ENCODE results near the gene HTR2C.
"Not testable (repeated sequence)": the region's sequence is repeated elsewhere in the genome, so short reads cannot be mapped to it uniquely, and the experiment has no call there.

The HTR2C gene

DNA sequence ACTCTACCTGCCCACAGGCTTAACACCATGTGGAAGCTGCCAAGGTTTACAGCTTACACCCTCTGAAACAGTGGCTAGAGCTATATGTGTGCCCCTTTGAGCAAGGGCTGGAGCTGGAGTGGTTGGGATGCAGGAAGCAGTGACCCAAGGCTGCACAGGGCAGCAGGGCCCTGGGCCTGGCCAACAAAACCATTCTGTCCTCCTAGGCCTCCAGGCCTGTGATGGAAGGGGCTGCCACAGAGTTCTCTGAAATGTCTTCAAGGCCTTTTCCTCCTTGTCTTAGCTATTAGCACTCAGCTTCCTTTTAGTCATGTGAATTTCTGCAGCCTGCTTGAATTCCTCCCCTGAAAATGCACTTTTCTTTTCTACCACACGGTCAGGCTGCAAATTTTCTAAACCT, 348.7 kb downstream of the HTR2C start:
- TF ChIP-seq, protein P1, sequence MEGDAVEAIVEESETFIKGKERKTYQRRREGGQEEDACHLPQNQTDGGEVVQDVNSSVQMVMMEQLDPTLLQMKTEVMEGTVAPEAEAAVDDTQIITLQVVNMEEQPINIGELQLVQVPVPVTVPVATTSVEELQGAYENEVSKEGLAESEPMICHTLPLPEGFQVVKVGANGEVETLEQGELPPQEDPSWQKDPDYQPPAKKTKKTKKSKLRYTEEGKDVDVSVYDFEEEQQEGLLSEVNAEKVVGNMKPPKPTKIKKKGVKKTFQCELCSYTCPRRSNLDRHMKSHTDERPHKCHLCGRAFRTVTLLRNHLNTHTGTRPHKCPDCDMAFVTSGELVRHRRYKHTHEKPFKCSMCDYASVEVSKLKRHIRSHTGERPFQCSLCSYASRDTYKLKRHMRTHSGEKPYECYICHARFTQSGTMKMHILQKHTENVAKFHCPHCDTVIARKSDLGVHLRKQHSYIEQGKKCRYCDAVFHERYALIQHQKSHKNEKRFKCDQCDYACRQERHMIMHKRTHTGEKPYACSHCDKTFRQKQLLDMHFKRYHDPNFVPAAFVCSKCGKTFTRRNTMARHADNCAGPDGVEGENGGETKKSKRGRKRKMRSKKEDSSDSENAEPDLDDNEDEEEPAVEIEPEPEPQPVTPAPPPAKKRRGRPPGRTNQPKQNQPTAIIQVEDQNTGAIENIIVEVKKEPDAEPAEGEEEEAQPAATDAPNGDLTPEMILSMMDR (IDR thresholded peaks at IDR 0.05; ENCODE audit: insufficient read depth, low read length, poor library complexity, severe bottlenecking), result no peak
- no peaks in the 10 kb centered on the region for H3K27me3 ChIP-seq (replicated peaks; ENCODE audit: control insufficient read depth, insufficient read depth, low read length)
- H3K36me3 ChIP-seq (ENCODE audit: control insufficient read depth, insufficient read depth, low read length), result no peaks in the 10 kb centered on the region
- no peak for DNase-seq (ENCODE audit: extremely low read depth, insufficient read length)
- no peak overlapping the region for H3K4me3 ChIP-seq (replicated peaks; ENCODE audit: low read depth, low read length)

DNA sequence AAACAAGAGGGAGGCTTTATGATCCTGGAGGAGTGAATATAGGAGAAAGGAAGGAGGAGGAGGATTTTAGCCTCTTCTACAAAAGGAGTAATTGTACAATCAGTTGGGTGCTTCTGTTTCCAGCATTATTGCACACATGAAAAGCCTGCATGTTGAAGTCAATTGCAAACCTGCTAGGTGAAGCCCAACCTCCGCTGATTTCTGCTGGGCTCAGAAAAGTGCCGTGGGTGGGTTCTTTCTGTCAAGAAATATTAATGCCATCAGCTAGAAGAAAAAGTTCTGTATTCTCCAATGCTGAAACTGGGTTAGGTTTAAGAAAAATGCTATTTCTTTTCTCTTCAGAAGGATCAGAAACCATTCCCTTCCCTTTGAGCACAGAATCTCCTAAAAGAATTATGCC, 349.4 kb downstream of the HTR2C start:
- not testable (repeated sequence) for DNase-seq (ENCODE audit: extremely low read depth, insufficient read length); H3K4me3 ChIP-seq (replicated peaks; ENCODE audit: low read depth, low read length); H3K36me3 ChIP-seq (ENCODE audit: control insufficient read depth, insufficient read depth, low read length); H3K27me3 ChIP-seq (replicated peaks; ENCODE audit: control insufficient read depth, insufficient read depth, low read length)

DNA sequence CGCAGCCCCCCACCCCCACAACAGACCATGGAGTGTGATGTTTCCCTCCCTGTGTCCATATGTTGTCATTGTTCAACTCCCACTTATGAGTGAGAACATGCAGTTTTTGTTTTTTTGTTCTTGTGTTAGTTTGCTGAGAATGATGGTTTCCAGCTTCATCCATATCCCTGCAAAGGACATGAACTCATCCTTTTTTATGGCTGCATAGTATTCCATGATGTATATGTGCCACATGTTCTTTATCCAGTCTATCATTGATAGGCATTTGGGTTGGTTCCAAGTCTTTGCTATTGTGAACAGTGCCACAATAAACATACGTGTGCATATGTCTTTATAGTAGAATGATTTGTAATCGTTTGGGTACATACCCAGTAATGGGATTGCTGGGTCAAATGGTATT, 353.2 kb downstream of the HTR2C start:
- DNase-seq (ENCODE audit: extremely low read depth, insufficient read length); H3K27me3 ChIP-seq (replicated peaks; ENCODE audit: control insufficient read depth, insufficient read depth, low read length); H3K36me3 ChIP-seq (ENCODE audit: control insufficient read depth, insufficient read depth, low read length); H3K4me3 ChIP-seq (replicated peaks; ENCODE audit: low read depth, low read length): not testable (repeated sequence)

DNA sequence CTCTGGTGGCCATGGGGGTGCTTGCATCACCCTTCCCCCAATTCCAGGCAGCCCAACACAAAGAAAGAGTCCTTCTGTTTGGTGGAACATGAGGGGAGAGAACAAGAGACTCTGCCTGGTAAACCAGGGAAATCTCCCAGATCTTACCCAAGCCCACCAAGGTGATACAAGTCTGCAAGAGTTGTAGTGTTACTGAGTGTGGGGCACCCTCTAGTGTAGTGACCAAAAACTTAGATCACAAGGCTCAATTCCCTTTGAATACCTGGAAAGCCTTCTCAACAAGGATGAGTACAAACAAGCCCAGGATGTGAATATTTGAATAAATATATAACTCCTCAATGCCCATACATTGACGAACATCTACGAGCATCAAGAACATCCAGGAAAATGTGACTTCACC, 368.8 kb downstream of the HTR2C start:
- TF ChIP-seq, protein P1 (IDR thresholded peaks at IDR 0.05; ENCODE audit: insufficient read depth, low read length, poor library complexity, severe bottlenecking), result no peak
- DNase-seq (ENCODE audit: extremely low read depth, insufficient read length), result no peak
- Histone ChIP-seq H3K27me3 (replicated peaks; ENCODE audit: control insufficient read depth, insufficient read depth, low read length) (no peaks in the 10 kb centered on the region), H3K36me3 (ENCODE audit: control insufficient read depth, insufficient read depth, low read length) (no peaks in the 10 kb centered on the region), H3K4me3 (replicated peaks; ENCODE audit: low read depth, low read length) (no peak overlapping the region)
